IMR-90 (cell line): Measurements from ENCODE around the gene COA6. TPM values are rescaled to one million over a fixed set of nuclear protein-coding genes. Genes with fewer than 3 reads are reported as not detected.

ENCODE experiments used
- ATAC-seq: fragments of 200-7000 bp; cut with Tn5 transposase; 2 replicates; pipeline ENCODE4 v1.9.1; 2020; ENCODE audit warnings: low read depth, mild to moderate bottlenecking, moderate library complexity
- BruUV-seq: library from RNA; stranded (reverse); fragments of 400-500 nt; replicated peaks from 2 replicates; lab custom pipeline; 2021; lab: Mats Ljungman, UMichigan
- CTCF ChIA-PET: fragments of 300-600 bp; formaldehyde crosslinking; extraction: SDS; loops from one replicate; lab custom pipeline; 2021; ENCODE audit warnings: antibody characterized with exemption; lab: Yijun Ruan, JAX
- POLR2A ChIA-PET: fragments of 300-600 bp; sonication (Branson Sonifier 250); formaldehyde crosslinking; loops from one replicate; lab custom pipeline; 2022; ENCODE audit warnings: antibody characterized with exemption; ENCODE audit not compliant: unreplicated experiment; lab: Charles Lee
- DNase-seq: peaks from one replicate; pipeline ENCODE4 v3.0.0; 2013
- H2AFZ ChIP-seq: replicated peaks from 2 replicates; pipeline ENCODE3; 2013; ENCODE audit warnings: low read length, mild to moderate bottlenecking; ENCODE audit not compliant: poor library complexity
- H2AK5ac ChIP-seq: 2 replicates; pipeline ENCODE4 v1.6.1; 2013; ENCODE audit warnings: low read depth, low read length, inconsistent platforms
- H2AK9ac ChIP-seq: replicated peaks from 2 replicates; pipeline ENCODE3; 2013; ENCODE audit warnings: mild to moderate bottlenecking, low read depth, low read length, moderate library complexity; ENCODE audit not compliant: poor library complexity
- H2BK120ac ChIP-seq: 2 replicates; pipeline ENCODE4 v1.6.1; 2013; ENCODE audit warnings: low read depth, low read length, inconsistent platforms
- H2BK15ac ChIP-seq: 3 replicates; pipeline ENCODE4 v1.6.1; 2013; ENCODE audit warnings: low read depth, low read length, inconsistent platforms
- H2BK20ac ChIP-seq: 2 replicates; pipeline ENCODE4 v1.6.1; 2013; ENCODE audit warnings: low read depth, mild to moderate bottlenecking, inconsistent platforms, low read length, moderate library complexity
- H2BK5ac ChIP-seq: 2 replicates; pipeline ENCODE4 v1.6.1; 2013; ENCODE audit warnings: mild to moderate bottlenecking, low read depth, low read length, inconsistent platforms; ENCODE audit not compliant: poor library complexity, severe bottlenecking
- H3K14ac ChIP-seq: replicated peaks from 2 replicates; pipeline ENCODE4 v1.6.1; 2013; ENCODE audit warnings: low read depth, low read length, inconsistent platforms
- H3K18ac ChIP-seq: 2 replicates; pipeline ENCODE4 v1.6.1; 2013; ENCODE audit warnings: low read depth, low read length, control low read depth
- H3K23ac ChIP-seq: 2 replicates; pipeline ENCODE4 v1.6.1; 2013; ENCODE audit warnings: low read depth, low read length, inconsistent platforms
- H3K27ac ChIP-seq: 2 replicates; pipeline ENCODE4 v1.5.1; 2013; ENCODE audit warnings: mild to moderate bottlenecking, control low read depth, low read length; ENCODE audit not compliant: insufficient read depth
- H3K27me3 ChIP-seq: 2 replicates; pipeline ENCODE4 v1.6.1; 2013; ENCODE audit warnings: low read length; ENCODE audit not compliant: control insufficient read depth, insufficient read depth
- H3K36me3 ChIP-seq: 2 replicates; pipeline ENCODE4 v1.6.1; 2013; ENCODE audit warnings: low read length, mixed read lengths; ENCODE audit not compliant: control insufficient read depth, insufficient read depth
- H3K4ac ChIP-seq: 2 replicates; pipeline ENCODE4 v1.6.1; 2013; ENCODE audit warnings: low read depth, low read length, inconsistent platforms
- H3K4me1 ChIP-seq: 2 replicates; pipeline ENCODE4 v1.6.1; 2013; ENCODE audit warnings: low read length, mixed read lengths; ENCODE audit not compliant: control insufficient read depth, insufficient read depth
- H3K4me2 ChIP-seq: 2 replicates; pipeline ENCODE4 v1.6.1; 2013; ENCODE audit warnings: low read depth, mild to moderate bottlenecking, control low read depth, low read length, moderate library complexity
- H3K4me3 ChIP-seq: 2 replicates; pipeline ENCODE4 v1.5.1; 2013; ENCODE audit warnings: low read depth, mild to moderate bottlenecking, control low read depth, low read length, moderate library complexity; ENCODE audit not compliant: insufficient read depth
- H3K56ac ChIP-seq: 2 replicates; pipeline ENCODE4 v1.6.1; 2013; ENCODE audit warnings: low read length, inconsistent platforms; ENCODE audit not compliant: insufficient read depth; ENCODE audit errors: extremely low read depth
- H3K79me1 ChIP-seq, 2 experiments: 2 replicates each; pipeline ENCODE4 v1.6.1; 2013; ENCODE audit warnings: low read length in 2 of 2, inconsistent platforms in 1 of 2, low read depth in 1 of 2
- H3K9ac ChIP-seq: 2 replicates; pipeline ENCODE4 v1.6.1; 2013; ENCODE audit warnings: low read depth, low read length, control low read depth
- H3K9me1 ChIP-seq: 2 replicates; pipeline ENCODE4 v1.6.1; 2013; ENCODE audit warnings: low read length, inconsistent platforms; ENCODE audit not compliant: insufficient read depth
- H3K9me3 ChIP-seq: 2 replicates; pipeline ENCODE4 v1.6.1; 2013; ENCODE audit warnings: low read length; ENCODE audit not compliant: control insufficient read depth, insufficient read depth
- H4K20me1 ChIP-seq: 2 replicates; pipeline ENCODE4 v1.6.1; 2013; ENCODE audit warnings: low read length, inconsistent platforms; ENCODE audit not compliant: insufficient read depth
- H4K5ac ChIP-seq: 2 replicates; pipeline ENCODE4 v1.6.1; 2013; ENCODE audit warnings: mild to moderate bottlenecking, low read depth, low read length, control low read depth
- H4K8ac ChIP-seq, 2 experiments: 2 replicates each; pipeline ENCODE4 v1.6.1; 2013; ENCODE audit warnings: low read depth in 2 of 2, low read length in 2 of 2, control low read depth in 1 of 2, inconsistent platforms in 1 of 2
- H4K91ac ChIP-seq: 2 replicates; pipeline ENCODE4 v1.6.1; 2013; ENCODE audit warnings: low read depth, low read length, inconsistent platforms; ENCODE audit not compliant: insufficient read depth
- CEBPB ChIP-seq: IDR thresholded peaks from 2 replicates; pipeline ENCODE4 v1.6.1; 2012; ENCODE audit warnings: low read depth, low read length, improper control_type of control experiment
- MAFK ChIP-seq: IDR thresholded peaks from 2 replicates; pipeline ENCODE4 v1.6.1; 2012; ENCODE audit warnings: low read depth, low read length, improper control_type of control experiment
- WGBS, 2 experiments: methylation state at CpG; one replicate each; pipeline versions ENCODE4 v1.1.5 to v1.1.7; 2013; ENCODE audit warnings: missing lambda C conversion rate in 2 of 2; ENCODE audit not compliant: insufficient read length in 1 of 2; ENCODE audit errors: extremely low coverage in 2 of 2; 5-methylcytosine and 5-hydroxymethylcytosine counted together
- dilution Hi-C: fragments of 300-500 bp; cut with HindIII; formaldehyde crosslinking; loops from one replicate; pipeline ENCODE4 v1.14.3; 2018; ENCODE audit warnings: low sequenced_read_pairs; ENCODE audit not compliant: unreplicated experiment
- in situ Hi-C: fragments of 300-500 bp; cut with MboI; formaldehyde crosslinking; loops from 3 replicates; pipeline ENCODE4 v1.14.3; 2019; ENCODE audit warnings: low sequenced_read_pairs, inconsistent platforms, mixed read lengths
- intact Hi-C: fragments of 100-400 bp; cut with micrococcal nuclease; formaldehyde crosslinking; loops from 2 replicates; pipeline ENCODE4 v1.10.0; 2022
- polyA plus RNA-seq, 3 experiments: library from polyadenylated mRNA; depleted of rRNA; stranded (reverse); fragments of >200 nt; gene quantifications; 2 replicates each; pipeline ENCODE4 v1.2.3, GENCODE V29; 2012; ENCODE audit warnings: low replicate concordance in 1 of 3
- total RNA-seq: library from RNA; depleted of rRNA; stranded (reverse); fragments of >200 nt; gene quantifications from 2 replicates; pipeline ENCODE4 v1.2.3, GENCODE V29; 2012
- TF ChIP-seq, protein P1 (sequence below): fragments of 150-350 bp; IDR thresholded peaks from 2 replicates; pipeline ENCODE4 v1.6.1; 2016; ENCODE audit warnings: low read depth, mild to moderate bottlenecking, low read length, moderate library complexity, borderline replicate concordance

Gene COA6
- total and polyA plus RNA-seq, 2 of the 4 experiments (the other 2 are of a cell fraction) = 6.8 to 14.3 TPM

DNA sequence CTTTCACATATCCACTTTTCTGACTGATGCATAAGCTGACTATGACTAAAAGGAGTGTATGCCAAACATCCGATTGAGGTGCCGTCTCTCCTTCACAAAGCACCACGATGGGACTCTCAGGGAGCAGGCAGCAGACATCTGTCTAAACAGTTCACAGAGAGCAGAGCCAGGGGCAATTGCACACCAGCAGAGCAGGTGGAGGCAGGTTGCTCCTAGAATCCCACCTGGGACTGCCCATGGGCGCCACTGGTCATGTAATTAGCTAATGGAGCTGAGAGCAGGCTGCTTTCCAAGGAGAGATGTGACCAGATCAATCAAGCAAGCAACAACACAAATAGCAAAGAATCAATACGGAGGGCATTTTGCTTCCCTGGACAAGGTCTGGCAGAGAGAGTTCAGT is 30.5 kb upstream of the COA6 start:
- intact Hi-C loops (no loop called here), dilution Hi-C loops (no loop called here), in situ Hi-C loops (no loop called here)
- Histone ChIP-seq H3K56ac (no peak overlapping the region), H4K20me1 (no peaks in the 10 kb centered on the region), H3K79me1 (no peaks in the 10 kb centered on the region), H2AK5ac (no peak overlapping the region), H4K8ac (no peak overlapping the region), H3K18ac (no peak overlapping the region), H3K9ac (no peak overlapping the region), H2BK20ac (no peak overlapping the region), H3K4ac (no peak overlapping the region), H2BK5ac (no peak overlapping the region), H2BK15ac (no peak overlapping the region), H3K9me3 (0 out of 2 replicates have a peak, but pooled peaks cover 2% of the 10 kb centered on the region), H3K4me2 (no peak overlapping the region), H3K14ac (no peak overlapping the region), H3K27me3 (no peaks in the 10 kb centered on the region), H4K91ac (no peak overlapping the region), H3K9me1 (no peaks in the 10 kb centered on the region), H3K27ac (no peak overlapping the region), H4K5ac (no peak overlapping the region), H3K4me3 (no peak overlapping the region), H2AFZ (no peak overlapping the region), H3K23ac (no peak overlapping the region), H2AK9ac (no peak overlapping the region), H2BK120ac (no peak overlapping the region), H3K4me1 (no peaks in the 10 kb centered on the region), H3K36me3 (no peaks in the 10 kb centered on the region)
- BruUV-seq = no TSS peak
- 50% methylated on average over 2 of the region's 5 CpGs; no CpG with 5 or more reads in 1 of the 2 experiments for WGBS, 2 experiments
- TF ChIP-seq, protein P1, sequence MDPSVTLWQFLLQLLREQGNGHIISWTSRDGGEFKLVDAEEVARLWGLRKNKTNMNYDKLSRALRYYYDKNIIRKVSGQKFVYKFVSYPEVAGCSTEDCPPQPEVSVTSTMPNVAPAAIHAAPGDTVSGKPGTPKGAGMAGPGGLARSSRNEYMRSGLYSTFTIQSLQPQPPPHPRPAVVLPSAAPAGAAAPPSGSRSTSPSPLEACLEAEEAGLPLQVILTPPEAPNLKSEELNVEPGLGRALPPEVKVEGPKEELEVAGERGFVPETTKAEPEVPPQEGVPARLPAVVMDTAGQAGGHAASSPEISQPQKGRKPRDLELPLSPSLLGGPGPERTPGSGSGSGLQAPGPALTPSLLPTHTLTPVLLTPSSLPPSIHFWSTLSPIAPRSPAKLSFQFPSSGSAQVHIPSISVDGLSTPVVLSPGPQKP = no peak
- TF ChIP-seq CEBPB (no peak), MAFK (no peak)
- POLR2A ChIA-PET = no interaction called here
- CTCF ChIA-PET = interaction anchor here (0.6 kb wide), 1 partner anchor 540 kb away, joined by 3 read pairs; no protein-coding TSS in a partner anchor
- DNase-seq = no peak
- ATAC-seq = no peak
